Measurements from ENCODE around the gene ADORA2A. TPM values are rescaled to one million over a fixed set of nuclear protein-coding genes. Genes with fewer than 3 reads are reported as not detected.

Gene ADORA2A
- total RNA-seq, 1 experiment from 2014 or later: 2.9 TPM

DNA sequence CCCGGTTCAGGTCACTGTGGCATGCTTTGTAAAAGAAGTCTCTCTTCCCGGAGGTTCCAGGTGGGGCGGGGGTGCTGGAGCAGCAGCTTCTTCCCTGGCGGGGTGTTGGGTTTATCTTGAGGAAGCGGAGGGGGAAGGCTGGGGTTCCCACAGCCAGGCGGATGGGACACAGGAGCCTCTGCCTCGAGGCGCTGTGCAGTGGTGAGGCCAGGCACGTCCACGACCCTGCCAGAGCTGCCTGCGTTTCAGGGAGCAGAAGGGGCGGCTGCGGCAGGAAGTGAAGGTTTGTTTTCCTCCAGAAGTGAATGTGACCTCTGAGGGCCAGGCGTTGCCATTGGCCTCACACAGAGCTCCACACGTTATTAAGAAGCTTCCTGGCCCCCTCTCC lies 20.1 kb upstream of the ADORA2A start:
- H3K9me3 Mint-ChIP-seq (ENCODE audit: low read depth, unreplicated experiment): no peaks in the 10 kb centered on the region
- no peak overlapping the region for H3K27ac Mint-ChIP-seq (ENCODE audit: unreplicated experiment)
- H3K4me1 Mint-ChIP-seq (ENCODE audit: low read depth, unreplicated experiment): peaks cover 27% of the 10 kb centered on the region
- no peak for DNase-seq
- intact Hi-C loops (cut with micrococcal nuclease; ENCODE audit: unreplicated experiment): no loop called here
- TF ChIP-seq, protein P1, sequence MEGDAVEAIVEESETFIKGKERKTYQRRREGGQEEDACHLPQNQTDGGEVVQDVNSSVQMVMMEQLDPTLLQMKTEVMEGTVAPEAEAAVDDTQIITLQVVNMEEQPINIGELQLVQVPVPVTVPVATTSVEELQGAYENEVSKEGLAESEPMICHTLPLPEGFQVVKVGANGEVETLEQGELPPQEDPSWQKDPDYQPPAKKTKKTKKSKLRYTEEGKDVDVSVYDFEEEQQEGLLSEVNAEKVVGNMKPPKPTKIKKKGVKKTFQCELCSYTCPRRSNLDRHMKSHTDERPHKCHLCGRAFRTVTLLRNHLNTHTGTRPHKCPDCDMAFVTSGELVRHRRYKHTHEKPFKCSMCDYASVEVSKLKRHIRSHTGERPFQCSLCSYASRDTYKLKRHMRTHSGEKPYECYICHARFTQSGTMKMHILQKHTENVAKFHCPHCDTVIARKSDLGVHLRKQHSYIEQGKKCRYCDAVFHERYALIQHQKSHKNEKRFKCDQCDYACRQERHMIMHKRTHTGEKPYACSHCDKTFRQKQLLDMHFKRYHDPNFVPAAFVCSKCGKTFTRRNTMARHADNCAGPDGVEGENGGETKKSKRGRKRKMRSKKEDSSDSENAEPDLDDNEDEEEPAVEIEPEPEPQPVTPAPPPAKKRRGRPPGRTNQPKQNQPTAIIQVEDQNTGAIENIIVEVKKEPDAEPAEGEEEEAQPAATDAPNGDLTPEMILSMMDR (IDR thresholded peaks at IDR 0.05; ENCODE audit: unreplicated experiment): no peak
- BruUV-seq (replicated peaks): no TSS peak
- no peak overlapping the region for H3K4me3 Mint-ChIP-seq (ENCODE audit: low read depth, unreplicated experiment)
- CTCF ChIA-PET: interaction anchor here (1.0 kb wide), 1 partner anchor 8 kb away, joined by 3 read pairs; no protein-coding TSS in a partner anchor
- no peaks in the 10 kb centered on the region for H3K27me3 Mint-ChIP-seq (ENCODE audit: unreplicated experiment)
- H3K36me3 Mint-ChIP-seq (ENCODE audit: insufficient read depth, unreplicated experiment): peaks cover 26% of the 10 kb centered on the region

DNA sequence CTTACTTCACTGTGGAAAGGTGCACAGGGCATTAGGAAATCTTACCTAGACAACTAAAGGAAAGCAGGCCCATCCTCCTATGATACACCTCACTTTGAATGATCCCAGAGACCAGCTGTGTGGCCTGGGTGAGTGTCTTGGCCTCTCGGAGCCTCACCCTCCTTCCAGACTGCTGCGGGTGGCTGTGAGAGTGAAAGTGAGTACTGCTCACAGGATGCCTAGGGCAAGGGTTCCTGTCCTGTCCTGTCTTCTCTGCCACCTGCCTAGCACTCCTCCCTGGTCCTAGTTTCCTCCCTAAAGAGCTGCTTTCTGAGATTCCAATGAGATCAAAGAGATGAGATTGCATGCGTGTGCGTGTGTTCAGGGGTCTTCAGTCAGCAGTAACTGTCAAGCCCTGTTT lies 19.5 kb upstream of the ADORA2A start:
- no peak for DNase-seq
- TF ChIP-seq, protein P1 (IDR thresholded peaks at IDR 0.05; ENCODE audit: unreplicated experiment): no peak
- no peaks in the 10 kb centered on the region for H3K27me3 Mint-ChIP-seq (ENCODE audit: unreplicated experiment)
- no TSS peak for BruUV-seq (replicated peaks)
- CTCF ChIA-PET: interaction anchor here (1.0 kb wide), 1 partner anchor 8 kb away, joined by 3 read pairs; no protein-coding TSS in a partner anchor
- peaks cover 20% of the 10 kb centered on the region for H3K36me3 Mint-ChIP-seq (ENCODE audit: insufficient read depth, unreplicated experiment)
- no peak overlapping the region for H3K4me3 Mint-ChIP-seq (ENCODE audit: low read depth, unreplicated experiment)
- H3K9me3 Mint-ChIP-seq (ENCODE audit: low read depth, unreplicated experiment): no peaks in the 10 kb centered on the region
- intact Hi-C loops (cut with micrococcal nuclease; ENCODE audit: unreplicated experiment): no loop called here
- no peak overlapping the region for H3K27ac Mint-ChIP-seq (ENCODE audit: unreplicated experiment)
- peaks cover 21% of the 10 kb centered on the region for H3K4me1 Mint-ChIP-seq (ENCODE audit: low read depth, unreplicated experiment)

DNA sequence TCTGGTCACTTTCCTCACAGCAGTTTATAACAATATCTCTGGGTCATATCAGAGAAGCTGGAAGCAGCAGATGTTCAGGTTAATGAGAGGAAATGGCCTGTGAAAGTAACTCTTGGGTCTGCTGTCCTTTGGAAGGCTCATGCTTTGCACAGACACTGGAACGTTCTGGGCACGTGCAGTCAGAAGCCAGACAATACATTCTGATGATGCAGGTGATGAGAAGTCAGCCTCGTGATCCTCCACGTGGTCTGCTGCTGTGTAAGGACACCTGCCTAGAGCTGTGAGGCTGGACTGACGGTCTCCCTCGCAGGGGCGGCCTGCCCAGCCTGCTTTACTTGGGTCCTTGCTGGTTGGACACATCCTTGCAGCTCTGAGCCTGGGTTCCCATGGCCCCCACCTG lies 18.8 kb upstream of the ADORA2A start:
- intact Hi-C loops (cut with micrococcal nuclease; ENCODE audit: unreplicated experiment): no loop called here
- TF ChIP-seq, protein P1 (IDR thresholded peaks at IDR 0.05; ENCODE audit: unreplicated experiment): no peak
- Mint-ChIP-seq H3K27ac (ENCODE audit: unreplicated experiment) (no peak overlapping the region), H3K27me3 (ENCODE audit: unreplicated experiment) (no peaks in the 10 kb centered on the region), H3K9me3 (ENCODE audit: low read depth, unreplicated experiment) (no peaks in the 10 kb centered on the region), H3K4me3 (ENCODE audit: low read depth, unreplicated experiment) (no peak overlapping the region), H3K36me3 (ENCODE audit: insufficient read depth, unreplicated experiment) (peaks cover 20% of the 10 kb centered on the region), H3K4me1 (ENCODE audit: low read depth, unreplicated experiment) (peaks cover 14% of the 10 kb centered on the region)
- CTCF ChIA-PET: interaction anchor here (1.4 kb wide), 1 partner anchor 113 kb away, joined by 3 read pairs; no protein-coding TSS in a partner anchor
- BruUV-seq (replicated peaks): no TSS peak
- no peak for DNase-seq

DNA sequence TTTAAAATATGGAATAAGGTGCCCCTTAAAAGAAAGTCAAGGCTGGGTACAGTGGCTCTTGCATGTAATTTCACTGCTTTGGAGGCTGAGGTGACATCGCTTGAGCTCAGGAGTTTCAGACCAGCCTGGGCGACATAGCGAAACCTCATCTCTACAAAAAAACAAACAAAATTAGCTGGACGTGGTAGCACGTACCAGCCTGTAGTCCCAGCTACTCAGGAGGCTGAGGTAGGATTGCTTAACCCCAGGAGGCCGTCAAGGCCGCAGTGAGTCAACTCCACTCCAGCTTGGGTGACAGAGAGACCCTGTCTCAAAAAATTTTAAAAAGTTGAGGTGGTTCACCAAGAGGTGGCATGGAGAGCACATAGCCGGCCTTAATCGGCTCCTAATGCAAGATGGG lies 17.7 kb upstream of the ADORA2A start:
- no peaks in the 10 kb centered on the region for H3K27me3 Mint-ChIP-seq (ENCODE audit: unreplicated experiment)
- peaks cover 21% of the 10 kb centered on the region for H3K36me3 Mint-ChIP-seq (ENCODE audit: insufficient read depth, unreplicated experiment)
- no peak for DNase-seq
- no peaks in the 10 kb centered on the region for H3K9me3 Mint-ChIP-seq (ENCODE audit: low read depth, unreplicated experiment)
- H3K4me1 Mint-ChIP-seq (ENCODE audit: low read depth, unreplicated experiment): peaks cover 3% of the 10 kb centered on the region
- BruUV-seq (replicated peaks): no TSS peak
- no peak overlapping the region for H3K4me3 Mint-ChIP-seq (ENCODE audit: low read depth, unreplicated experiment)
- intact Hi-C loops (cut with micrococcal nuclease; ENCODE audit: unreplicated experiment): no loop called here
- no peak overlapping the region for H3K27ac Mint-ChIP-seq (ENCODE audit: unreplicated experiment)
- TF ChIP-seq, protein P1 (IDR thresholded peaks at IDR 0.05; ENCODE audit: unreplicated experiment): no peak
- CTCF ChIA-PET: interaction anchor here (1.4 kb wide), 1 partner anchor 112 kb away, joined by 3 read pairs; no protein-coding TSS in a partner anchor

Data from Calu3 (cell line).